Measurements from ENCODE around the gene TANC1. TPM values are rescaled to one million over a fixed set of nuclear protein-coding genes. Genes with fewer than 3 reads are reported as not detected.

TANC1 gene
- total and polyA plus RNA-seq, 2 of the 4 experiments (the other 2 are of a cell fraction), result 10.2 to 12.9 TPM

DNA sequence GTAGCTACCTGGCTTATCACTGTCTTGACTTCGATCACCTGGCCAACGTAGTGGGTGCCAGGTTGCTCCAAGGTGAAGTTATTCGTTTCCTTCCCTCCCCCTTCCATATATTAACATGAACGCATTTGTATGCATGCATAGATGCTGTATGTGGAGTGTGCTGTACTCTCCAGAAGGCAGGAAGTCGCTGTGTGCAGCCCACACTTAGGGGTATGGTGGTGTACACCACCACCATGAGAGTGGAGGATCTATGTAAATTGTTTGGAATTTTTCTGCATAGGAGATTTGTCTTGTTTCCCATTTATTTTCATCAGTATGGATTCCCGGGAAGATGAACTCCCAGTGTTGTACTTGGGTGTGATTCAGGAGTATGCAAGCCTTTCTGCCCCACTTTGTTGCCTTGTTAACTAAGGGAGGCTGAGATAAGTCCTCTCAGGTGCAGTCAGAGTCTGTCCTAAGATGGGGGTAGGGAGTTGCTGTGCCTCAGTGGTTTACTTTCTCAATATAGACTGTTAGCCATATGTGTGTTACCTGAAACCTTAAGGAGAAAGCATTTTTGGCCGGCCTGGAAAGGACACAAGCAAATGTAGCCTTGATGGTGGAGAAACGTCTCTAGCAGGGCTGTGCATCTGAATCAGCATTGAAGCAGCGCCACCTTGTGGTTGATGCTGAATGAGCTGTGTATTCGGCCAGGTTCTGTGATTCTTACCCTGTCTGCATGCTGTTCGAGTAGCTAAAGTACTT, 149.8 kb downstream of the TANC1 start (continued):
- no peak for TF ChIP-seq BHLHE40 (IDR thresholded peaks at IDR 0.05; ENCODE audit: low read depth, low read length)
- TF ChIP-seq CHD1 (IDR thresholded peaks at IDR 0.05; ENCODE audit: low read depth, low read length), result peak; percentile 48; the same call in 1 of the 2 replicates

DNA sequence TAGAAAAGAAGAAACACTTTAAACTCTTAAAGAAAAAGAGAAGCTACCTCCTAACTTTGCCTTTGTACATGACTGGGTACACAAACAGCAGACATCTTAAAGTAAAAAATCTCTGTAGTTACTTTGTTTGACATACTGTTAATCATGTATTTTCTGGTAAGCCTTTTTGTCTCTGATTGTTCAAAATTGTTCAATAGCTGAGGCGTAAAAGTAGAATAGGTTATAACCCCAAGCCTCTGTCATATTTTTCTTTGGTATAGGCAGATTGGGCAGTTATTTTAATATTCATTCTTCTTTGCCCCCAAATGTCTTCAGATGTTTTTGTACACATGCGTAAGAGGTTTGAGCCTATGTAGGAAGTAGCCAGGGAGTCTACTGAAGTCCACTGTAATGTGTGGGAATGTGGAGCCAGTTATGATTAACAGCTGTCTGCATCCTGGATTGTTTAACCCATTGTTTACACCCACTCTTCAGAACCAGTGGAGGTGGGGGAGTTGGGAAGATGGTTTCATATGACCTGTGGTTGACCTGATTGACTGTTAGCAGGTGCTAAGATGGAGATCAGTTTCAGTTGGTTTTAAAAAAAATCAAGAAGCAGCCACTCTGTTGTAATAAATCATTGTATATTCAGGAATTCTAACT, 150.5 kb downstream of the TANC1 start:
- no peaks in the 10 kb centered on the region for H4K20me1 ChIP-seq (ENCODE audit: insufficient read depth, low read length)
- H3K9me1 ChIP-seq (ENCODE audit: insufficient read depth, low read length), result peaks cover 18% of the 10 kb centered on the region
- no peak for ATAC-seq (ENCODE audit: low read depth)
- H3K14ac ChIP-seq (replicated peaks; ENCODE audit: low read depth, low read length), result 0 out of 2 replicates have a peak overlapping the region, but pooled peaks have one; percentile 16
- H3K56ac ChIP-seq (ENCODE audit: extremely low read depth, insufficient read depth, low read length), result no peak overlapping the region
- H2BK20ac ChIP-seq (ENCODE audit: low read depth, low read length), result peak overlapping the region; percentile 46; the same call in 1 of the 2 replicates
- H3K18ac ChIP-seq (ENCODE audit: low read depth, low read length), result no peak overlapping the region
- dilution Hi-C loops (cut with HindIII; ENCODE audit: low sequenced_read_pairs, unreplicated experiment) (loop anchor here (25.0 kb wide), 1 partner anchor 207 kb away; no protein-coding TSS in a partner anchor), intact Hi-C loops (cut with micrococcal nuclease) (loop anchor here (1.0 kb wide), 4 partner anchors 151 to 365 kb away; partner anchors contain the start of gene TANC1), in situ Hi-C loops (cut with MboI; ENCODE audit: low sequenced_read_pairs) (no loop called here)
- BruUV-seq (replicated peaks), result no TSS peak
- H3K36me3 ChIP-seq (ENCODE audit: control insufficient read depth, insufficient read depth, low read length), result peaks cover 1% of the 10 kb centered on the region; the same call in 1 of the 2 replicates
- ChIA-PET POLR2A (ENCODE audit: unreplicated experiment) (interaction anchor here (0.6 kb wide), 2 partner anchors 11 to 149 kb away, joined by 3 read pairs; no protein-coding TSS in a partner anchor), CTCF (interaction anchor here (0.5 to 1.9 kb wide), 20 partner anchors 14 to 237 kb away, joined by 3 to 14 read pairs (median 4); no protein-coding TSS in a partner anchor)
- H2AK5ac ChIP-seq (ENCODE audit: low read depth, low read length), result peak overlapping the region; percentile 43; the same call in 1 of the 2 replicates
- H3K4me1 ChIP-seq (ENCODE audit: control insufficient read depth, insufficient read depth, low read length), result peaks cover 16% of the 10 kb centered on the region
- H3K27me3 ChIP-seq (ENCODE audit: control insufficient read depth, insufficient read depth, low read length), result no peaks in the 10 kb centered on the region
- H2BK15ac ChIP-seq (ENCODE audit: low read depth, low read length), result peak overlapping the region; percentile 46; the same call in 1 of the 3 replicates
- H2AFZ ChIP-seq (replicated peaks; ENCODE audit: low read length, poor library complexity), result no peak overlapping the region
- no peak overlapping the region for H3K4me3 ChIP-seq (ENCODE audit: insufficient read depth, low read depth, low read length)
- H2BK120ac ChIP-seq (ENCODE audit: low read depth, low read length), result peak overlapping the region; percentile 33; the same call in 1 of the 2 replicates
- no peak overlapping the region for H2BK5ac ChIP-seq (ENCODE audit: low read depth, low read length, poor library complexity, severe bottlenecking)
- no peak overlapping the region for H2AK9ac ChIP-seq (replicated peaks; ENCODE audit: low read depth, low read length, poor library complexity)
- no peak overlapping the region for H3K27ac ChIP-seq (ENCODE audit: insufficient read depth, low read length)
- DNase-seq, result no peak
- no peak overlapping the region for H3K9ac ChIP-seq (ENCODE audit: low read depth, low read length)
- H3K23ac ChIP-seq (ENCODE audit: low read depth, low read length), result no peak overlapping the region
- TF ChIP-seq CHD1 (IDR thresholded peaks at IDR 0.05; ENCODE audit: low read depth, low read length) (no peak), NFE2L2 (IDR thresholded peaks at IDR 0.05; ENCODE audit: low read depth, low read length) (no peak), MAFK (IDR thresholded peaks at IDR 0.05; ENCODE audit: low read depth, low read length) (no peak), POLR2A (IDR thresholded peaks at IDR 0.05; ENCODE audit: low read depth, low read length) (no peak)
- no peak overlapping the region for H4K91ac ChIP-seq (ENCODE audit: insufficient read depth, low read depth, low read length)
- H3K79me1 ChIP-seq (ENCODE audit: low read depth in 1 of 2, low read length in 2 of 2), result peaks cover 20 to 49% of the 10 kb centered on the region in 2 experiments
- no peak overlapping the region for H4K8ac ChIP-seq (ENCODE audit: low read depth in 2 of 2, low read length in 2 of 2)
- no peak overlapping the region for H3K4me2 ChIP-seq (ENCODE audit: low read depth, low read length)
- WGBS, 2 experiments (ENCODE audit: extremely low coverage in 2 of 2, insufficient read length in 1 of 2), result no CpG with 5 or more reads among the region's 2 CpGs
- no peak overlapping the region for H4K5ac ChIP-seq (ENCODE audit: low read depth, low read length)
- no peaks in the 10 kb centered on the region for H3K9me3 ChIP-seq (ENCODE audit: control insufficient read depth, insufficient read depth, low read length)
- H3K4ac ChIP-seq (ENCODE audit: low read depth, low read length), result peak overlapping the region; percentile 66

All from IMR-90 (cell line).